Activated CD4-positive, alpha-beta T cell treated with anti-CD3 and anti-CD28 coated beads, Interleukin-2, amount 50 U/mL, for 24 hours (primary cell): Measurements from ENCODE around the gene ITCH.
A peak's percentile ranks its signal among the peaks of the same experiment; 100 is the strongest.
"Not testable (repeated sequence)": the region's sequence is repeated elsewhere in the genome, so short reads cannot be mapped to it uniquely, and the experiment has no call there.

Experiments used
- DNase-seq, 2 donors: peaks; one replicate each; pipeline ENCODE4 v3.0.0-alpha.2; 2020; ENCODE audit warnings: low read depth in 1 of 2, low spot score in 1 of 2

ITCH gene

DNA sequence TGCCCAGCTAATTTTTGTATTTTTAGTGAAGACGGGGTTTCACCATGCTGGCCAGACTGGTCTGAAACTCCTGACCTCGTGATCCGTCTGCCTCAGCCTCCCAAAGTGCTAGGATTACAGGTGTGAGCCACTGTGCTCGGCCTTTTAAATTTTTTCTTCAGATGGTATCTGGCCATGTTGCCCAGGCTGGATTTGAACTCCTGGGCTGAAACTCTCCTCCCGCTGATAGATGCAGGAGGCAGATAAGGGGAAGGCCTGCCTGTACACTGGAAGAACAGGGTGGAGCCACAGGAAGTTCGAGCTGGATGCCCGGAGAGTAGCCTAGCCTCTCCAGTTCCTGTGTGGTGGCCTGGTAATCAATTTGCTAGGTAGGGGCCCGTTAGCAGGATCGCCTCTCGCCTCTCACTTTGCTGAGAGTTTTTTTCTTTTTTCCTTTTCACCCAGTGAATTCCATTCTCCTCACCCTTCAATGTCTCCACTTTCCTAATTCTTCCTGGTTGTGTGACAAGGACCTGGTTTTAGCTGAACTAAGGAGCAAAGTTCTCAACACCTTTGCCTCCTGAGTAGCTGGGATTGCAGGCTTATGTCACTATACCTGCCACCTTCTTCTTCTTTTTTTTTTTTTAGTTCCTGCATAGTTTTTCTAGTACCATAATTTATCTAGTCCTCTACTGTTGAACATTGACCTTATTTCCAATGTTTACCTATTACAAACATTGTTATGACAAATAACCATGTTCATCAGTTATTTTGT is 19.4 kb upstream of the ITCH start:
- no peak for DNase-seq

DNA sequence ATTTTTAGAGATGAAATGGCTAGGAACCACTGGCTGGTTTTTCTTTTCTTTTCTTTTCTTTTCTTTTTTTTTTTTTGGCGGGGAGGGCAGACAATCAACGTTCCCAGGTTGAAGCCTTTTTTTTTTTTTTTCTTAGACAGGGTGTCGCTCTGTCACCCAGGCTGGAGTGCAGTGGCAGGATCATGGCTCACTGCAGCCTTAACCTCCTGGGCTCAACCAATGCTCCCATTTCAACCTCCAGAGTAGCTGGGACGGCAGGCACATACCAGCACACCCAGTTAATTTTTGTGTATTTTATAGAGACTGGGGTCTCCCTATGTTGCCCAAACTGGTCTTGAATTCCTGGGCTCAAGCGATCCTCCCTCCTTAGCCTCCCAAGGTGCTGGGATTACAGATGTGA is 18.8 kb upstream of the ITCH start:
- DNase-seq: no peak

DNA sequence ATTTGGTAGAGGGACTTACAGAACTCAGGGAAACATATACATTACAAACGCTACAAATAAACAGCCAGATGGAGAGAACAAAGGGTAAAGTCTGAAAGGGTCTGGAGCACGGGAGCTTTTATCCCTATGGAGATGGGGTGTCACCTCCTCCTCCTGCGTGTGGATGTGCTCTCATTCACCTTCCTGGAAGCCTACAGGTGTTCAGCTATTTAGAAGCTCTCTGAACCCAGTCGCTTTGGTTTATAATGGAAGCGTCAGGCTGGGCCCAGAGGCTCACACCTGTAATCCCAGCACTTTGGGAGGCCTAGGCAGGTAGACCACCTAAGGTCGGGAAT is 17.7 kb upstream of the ITCH start:
- DNase-seq: no peak

GRCh38 chr20:34345839-34346532 is 17.1 kb upstream of the ITCH start:
- DNase-seq: not testable (repeated sequence)

GRCh38 chr20:34346533-34346865 is 16.6 kb upstream of the ITCH start:
- DNase-seq: not testable (repeated sequence)

GRCh38 chr20:34347571-34347970 is 15.5 kb upstream of the ITCH start:
- no peak for DNase-seq

GRCh38 chr20:34350095-34350494 is 13.0 kb upstream of the ITCH start:
- no peak for DNase-seq

DNA sequence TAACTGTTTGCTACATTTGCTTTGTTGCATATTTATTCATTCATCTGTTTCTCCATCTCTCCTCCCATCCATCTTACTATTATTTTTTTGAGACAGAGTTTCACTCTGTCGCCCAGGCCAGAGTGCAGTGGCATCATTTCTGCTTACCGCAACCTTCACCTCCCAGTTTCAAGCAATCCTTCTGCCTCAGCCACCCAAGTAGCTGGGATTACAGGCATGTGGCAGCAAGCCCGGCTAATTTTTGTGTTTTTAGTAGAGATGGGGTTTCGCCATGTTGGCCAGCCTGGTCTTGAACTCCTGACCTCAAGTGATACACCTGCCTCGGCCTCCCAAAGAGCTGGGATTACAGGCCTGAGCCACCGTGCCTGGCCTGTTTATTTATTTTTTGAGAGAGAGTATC is 9.6 kb upstream of the ITCH start:
- not testable (repeated sequence) for DNase-seq

- DNase-seq: no peak
Measured at GRCh38 chr20:34355427-34355826, 7.6 kb upstream of the ITCH start.

GRCh38 chr20:34359729-34360128 is 3.3 kb upstream of the ITCH start:
- not testable (repeated sequence) for DNase-seq

- no peak for DNase-seq
Measured at GRCh38 chr20:34362502-34363061, 491 bp upstream of the ITCH start.

GRCh38 chr20:34363465-34364222 is 571 bp downstream of the ITCH start:
- DNase-seq: peak in 1 of 2 donors; percentile 1

DNA sequence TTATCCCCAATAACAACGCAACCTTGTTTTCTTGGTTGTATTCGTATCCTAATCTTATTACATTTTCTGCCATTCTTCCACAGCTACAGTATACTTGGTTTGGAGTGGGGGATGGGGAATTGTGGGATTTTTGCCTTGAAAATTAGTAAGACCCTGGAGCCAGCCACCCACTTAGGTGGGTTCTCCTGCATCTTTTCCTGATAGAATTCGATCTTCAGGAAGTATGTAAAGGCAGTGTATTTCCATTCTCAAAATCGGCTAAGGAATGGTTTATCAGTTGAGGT is 1.1 kb downstream of the ITCH start:
- no peak for DNase-seq

DNA sequence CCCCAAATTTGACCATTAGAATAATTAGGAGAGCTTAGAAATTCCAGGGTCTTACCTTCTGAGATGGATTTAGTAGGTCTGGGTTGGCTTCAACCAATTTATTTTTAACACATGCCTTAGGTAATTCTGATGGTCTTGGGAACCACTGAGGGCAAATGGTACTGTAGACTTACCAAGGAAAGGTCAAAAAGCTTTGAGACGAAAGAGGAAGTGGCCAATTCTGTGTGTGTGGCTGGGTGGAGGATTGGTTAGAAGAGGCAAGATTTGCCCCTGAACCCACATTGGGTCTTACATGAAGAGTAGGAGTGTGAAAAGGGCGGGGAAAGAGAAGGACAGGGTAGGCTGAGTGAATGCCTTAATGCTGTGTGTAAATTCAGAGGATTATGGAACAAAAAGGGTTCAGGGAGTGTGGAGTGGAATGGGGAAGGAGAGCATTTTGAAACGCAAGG is 2.7 kb downstream of the ITCH start:
- no peak for DNase-seq

GRCh38 chr20:34367155-34367554 is 4.1 kb downstream of the ITCH start:
- no peak for DNase-seq

GRCh38 chr20:34367911-34368310 is 4.8 kb downstream of the ITCH start:
- DNase-seq: not testable (repeated sequence)

DNA sequence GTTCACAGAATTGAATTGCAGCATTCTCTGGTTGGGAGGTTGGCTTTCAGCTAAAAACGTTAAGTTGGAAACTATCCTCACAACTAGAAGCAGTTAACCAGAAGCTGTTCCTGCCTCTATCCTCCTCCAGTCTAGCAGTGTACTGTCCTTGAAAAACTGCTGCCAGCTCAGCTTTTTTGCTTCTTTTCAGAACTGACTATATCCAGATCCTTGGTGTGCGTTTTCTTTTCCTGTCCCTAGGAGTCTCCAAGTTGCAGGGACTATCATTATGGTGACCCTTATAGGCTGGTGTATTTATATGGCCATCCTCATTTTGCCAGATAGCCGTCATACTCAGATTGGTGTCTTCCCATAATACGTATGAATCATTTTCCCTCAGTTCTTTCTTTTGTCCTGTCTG is 5.5 kb downstream of the ITCH start:
- no peak for DNase-seq

DNA sequence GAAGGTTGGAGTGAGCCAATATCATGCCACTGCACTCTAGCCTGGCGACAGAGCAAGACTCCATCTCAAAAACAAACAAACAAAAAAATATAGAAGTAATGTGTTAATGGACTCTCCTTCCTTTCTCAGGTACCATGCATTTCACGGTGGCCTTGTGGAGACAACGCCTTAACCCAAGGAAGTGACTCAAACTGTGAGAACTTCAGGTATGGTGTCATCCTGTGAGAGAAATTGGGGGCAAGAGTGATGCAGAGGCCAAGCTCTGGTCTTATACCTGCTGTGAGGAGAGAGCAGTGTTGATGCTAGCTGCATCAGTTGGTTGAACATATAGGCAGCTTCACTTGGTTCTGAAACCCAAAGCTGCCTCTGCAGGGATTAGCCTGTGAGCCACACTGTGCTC is 6.2 kb downstream of the ITCH start:
- DNase-seq: no peak

GRCh38 chr20:34370062-34370461 is 7.0 kb downstream of the ITCH start:
- DNase-seq: no peak

DNA sequence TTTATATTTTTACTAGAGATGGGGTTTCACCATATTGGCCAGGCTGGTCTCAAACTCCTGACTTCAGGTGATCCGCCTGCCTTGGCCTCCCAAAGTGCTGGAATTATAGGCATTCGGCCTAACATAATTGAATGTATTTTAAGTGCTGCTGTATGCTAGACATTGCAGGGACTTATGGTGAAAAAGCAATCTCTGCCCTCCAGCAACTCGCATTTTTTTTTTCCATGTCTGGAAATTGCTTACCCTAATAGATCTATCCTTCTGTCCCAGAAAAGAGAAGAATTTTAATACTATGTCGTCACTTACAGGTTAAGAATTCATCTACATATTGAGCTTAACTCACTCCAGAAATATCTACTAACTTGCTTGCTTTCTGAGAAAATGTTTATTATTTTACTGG is 10.4 kb downstream of the ITCH start:
- no peak for DNase-seq

- DNase-seq: no peak
Measured at GRCh38 chr20:34374209-34374760, 11.2 kb downstream of the ITCH start.

- no peak for DNase-seq
Measured at GRCh38 chr20:34375977-34376430, 12.9 kb downstream of the ITCH start.
